HG03159 (cell line): ENCODE data around the gene RPS21.

Source experiments
- ATAC-seq: cut with Tn5 transposase; IDR thresholded peaks from one replicate; pipeline ENCODE4 v1.9.1; 2021; ENCODE audit warnings: mild to moderate bottlenecking, moderate library complexity; ENCODE audit not compliant: unreplicated experiment

The RPS21 gene

GRCh38 chr20:62386383-62387218 is at the start of gene RPS21:
TSS of gene RPS21 (plus strand) at chr20:62387103. CDS start at chr20:62387339, 236 bp downstream.
- peak; percentile 80 for ATAC-seq

GRCh38 chr20:62337558-62338293 is 49.2 kb upstream of the RPS21 start:
- peak; percentile 36 for ATAC-seq

- ATAC-seq: no peak
Measured at GRCh38 chr20:62338294-62338620, 48.6 kb upstream of the RPS21 start.

- peak; percentile 70 for ATAC-seq
Measured at GRCh38 chr20:62339647-62340062, 47.2 kb upstream of the RPS21 start.

- no peak for ATAC-seq
Measured at GRCh38 chr20:62342910-62343309, 44.0 kb upstream of the RPS21 start.

GRCh38 chr20:62344092-62344491 is 42.8 kb upstream of the RPS21 start:
- no peak for ATAC-seq

GRCh38 chr20:62344782-62345181 is 42.1 kb upstream of the RPS21 start:
- no peak for ATAC-seq

GRCh38 chr20:62345681-62346370 is 41.1 kb upstream of the RPS21 start:
- ATAC-seq: no peak

- ATAC-seq: no peak
Measured at GRCh38 chr20:62346398-62347150, 40.3 kb upstream of the RPS21 start.

DNA sequence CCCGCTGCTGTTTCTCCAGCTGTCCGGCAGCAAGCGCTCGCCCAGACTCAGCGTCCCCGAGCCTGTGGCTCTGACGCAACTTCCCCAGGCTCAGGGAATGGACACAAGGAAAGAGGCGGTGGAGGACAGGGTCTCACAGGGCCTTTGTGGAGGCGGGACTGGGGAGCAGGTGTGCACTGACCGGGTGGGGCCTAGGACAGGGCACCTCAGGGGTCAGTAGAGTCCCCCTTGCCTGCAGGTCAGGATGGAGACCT is 39.8 kb upstream of the RPS21 start:
- ATAC-seq: no peak

DNA sequence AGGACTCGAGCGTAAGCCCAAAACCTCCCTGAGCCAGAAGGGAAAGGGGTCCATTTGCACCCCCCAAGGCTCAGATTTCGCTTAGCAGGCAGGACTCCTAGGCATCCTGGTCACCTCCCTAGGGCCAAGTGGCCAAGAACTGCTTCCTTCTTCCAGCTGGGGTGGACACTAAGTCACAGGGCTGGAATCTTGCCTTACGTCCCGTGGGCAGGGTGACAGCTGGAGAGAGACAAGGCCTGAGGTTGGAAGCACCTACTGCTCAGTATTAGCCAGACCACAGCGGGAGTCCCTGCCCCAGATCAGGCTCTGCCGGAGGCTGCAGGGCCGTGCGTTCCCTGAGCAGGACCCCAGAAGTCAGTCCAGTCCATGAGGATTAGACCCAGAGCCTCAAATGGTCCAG is 39.5 kb upstream of the RPS21 start:
- ATAC-seq: no peak

- ATAC-seq: no peak
Measured at GRCh38 chr20:62348604-62349003, 38.3 kb upstream of the RPS21 start.

DNA sequence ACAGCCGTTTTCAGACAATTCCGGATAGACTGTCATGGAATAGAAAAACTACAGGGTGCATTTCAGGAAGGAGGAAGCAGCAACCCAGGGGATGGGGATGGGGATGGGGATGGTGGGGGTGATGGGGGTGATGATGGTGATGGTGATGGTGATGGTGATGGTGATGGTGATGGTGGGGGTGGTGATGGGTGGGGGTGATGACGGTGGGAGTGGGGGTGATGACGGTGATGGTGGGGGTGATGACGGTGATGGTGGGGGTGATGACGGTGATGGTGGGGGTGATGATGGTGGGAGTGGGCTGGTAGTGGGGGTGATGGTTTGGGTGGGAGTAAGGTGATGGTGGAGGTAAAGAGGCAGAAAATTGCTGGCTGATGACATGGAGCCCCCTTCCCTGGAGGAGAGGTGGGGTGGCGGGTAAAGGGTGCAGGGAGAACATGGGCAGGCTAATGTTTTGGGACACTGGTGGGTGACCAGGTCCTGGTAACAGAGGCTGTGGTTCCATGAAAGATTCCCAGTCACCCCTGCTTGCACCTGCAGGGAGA is 37.3 kb upstream of the RPS21 start:
- no peak for ATAC-seq

DNA sequence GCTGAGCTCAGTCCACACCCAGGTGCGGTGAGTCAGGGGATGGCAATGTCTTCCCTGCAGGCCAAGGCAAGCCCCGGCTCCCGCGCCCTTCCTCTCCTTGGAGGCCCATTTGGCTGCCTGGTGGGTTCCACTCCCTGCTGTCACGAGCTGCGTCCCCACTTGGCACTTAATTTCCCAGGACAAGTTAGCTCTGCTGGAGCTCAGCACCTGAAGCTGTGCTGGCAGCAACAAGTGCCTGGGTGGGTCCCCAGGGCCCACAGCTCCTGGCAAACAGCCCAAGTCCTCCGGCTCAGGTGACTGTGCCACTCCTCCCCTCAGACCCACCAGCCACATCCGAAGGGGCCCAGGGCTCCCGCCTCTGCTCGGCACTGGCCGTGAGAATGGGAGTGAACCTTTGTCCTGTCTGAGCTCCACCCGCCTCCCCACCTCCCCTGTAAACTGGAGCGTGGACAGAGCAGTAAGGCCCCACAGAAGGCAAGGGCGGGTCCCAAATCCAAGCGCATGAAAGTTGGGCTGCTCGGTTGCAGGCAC is 36.7 kb upstream of the RPS21 start:
- no peak for ATAC-seq

- no peak for ATAC-seq
Measured at GRCh38 chr20:62350629-62351422, 36.1 kb upstream of the RPS21 start.

- no peak for ATAC-seq
Measured at GRCh38 chr20:62351469-62352401, 35.2 kb upstream of the RPS21 start.

GRCh38 chr20:62352402-62353288 is 34.3 kb upstream of the RPS21 start:
- no peak for ATAC-seq
